ENCODE data around the gene CAP2. TPM values are rescaled to one million over a fixed set of nuclear protein-coding genes. Genes with fewer than 3 reads are reported as not detected.
A peak's percentile ranks its signal among the peaks of the same experiment; 100 is the strongest.

The CAP2 gene
- total RNA-seq, 1 donor from 2014 or later: 55.3 TPM

GRCh38 chr6:17457405-17457804 is 64.0 kb downstream of the CAP2 start:
- DNase-seq (ENCODE audit: low read depth) (no peak), FAIRE-seq (peak; percentile 17)
- H3K79me2 ChIP-seq (ENCODE audit: insufficient read depth, low read length): peaks cover 3% of the 10 kb centered on the region
- H3K4me1 Mint-ChIP-seq (ENCODE audit: low read depth, unreplicated experiment): peaks cover 14% of the 10 kb centered on the region
- no peak overlapping the region for H3K27ac Mint-ChIP-seq (ENCODE audit: unreplicated experiment)
- H3K9me3 Mint-ChIP-seq (ENCODE audit: unreplicated experiment): peaks cover 2% of the 10 kb centered on the region
- no peaks in the 10 kb centered on the region for H3K27me3 ChIP-seq (ENCODE audit: insufficient read depth, low read length)
- peaks cover 12% of the 10 kb centered on the region for H3K4me1 ChIP-seq (ENCODE audit: insufficient read depth, low read length)
- no peak overlapping the region for H3K4me3 Mint-ChIP-seq (ENCODE audit: unreplicated experiment)
- no peak overlapping the region for H2AFZ ChIP-seq (ENCODE audit: low read depth, low read length)
- H3K9me3 ChIP-seq (ENCODE audit: insufficient read depth, low read depth, low read length): no peaks in the 10 kb centered on the region
- H3K4me3 ChIP-seq (ENCODE audit: insufficient read depth, low read depth, low read length): no peak overlapping the region
- no peaks in the 10 kb centered on the region for H3K27me3 Mint-ChIP-seq (ENCODE audit: low read depth, unreplicated experiment)
- H3K9ac ChIP-seq (ENCODE audit: low read length): no peak overlapping the region
- H3K4me2 ChIP-seq (ENCODE audit: low read length): no peak overlapping the region
- H3K36me3 ChIP-seq (ENCODE audit: insufficient read depth, low read length): no peaks in the 10 kb centered on the region
- H3K36me3 Mint-ChIP-seq (ENCODE audit: low read depth, unreplicated experiment): peaks cover 18% of the 10 kb centered on the region
- no peaks in the 10 kb centered on the region for H4K20me1 ChIP-seq (ENCODE audit: insufficient read depth, low read length)
- no peak for TF ChIP-seq CTCF (IDR thresholded peaks at IDR 0.05; ENCODE audit: insufficient read depth, low read depth, low read length)
- H3K27ac ChIP-seq (ENCODE audit: low read depth, low read length): no peak overlapping the region

- no peak for DNase-seq (ENCODE audit: low read depth)
- no peak overlapping the region for H3K27ac ChIP-seq (ENCODE audit: low read depth, low read length)
- H3K4me2 ChIP-seq (ENCODE audit: low read length): no peak overlapping the region
- no peak overlapping the region for H2AFZ ChIP-seq (ENCODE audit: low read depth, low read length)
- Mint-ChIP-seq H3K4me1 (ENCODE audit: low read depth, unreplicated experiment) (peaks cover 14% of the 10 kb centered on the region), H3K36me3 (ENCODE audit: low read depth, unreplicated experiment) (peaks cover 16% of the 10 kb centered on the region), H3K27ac (ENCODE audit: unreplicated experiment) (no peak overlapping the region), H3K9me3 (ENCODE audit: unreplicated experiment) (peaks cover 2% of the 10 kb centered on the region), H3K27me3 (ENCODE audit: low read depth, unreplicated experiment) (no peaks in the 10 kb centered on the region), H3K4me3 (ENCODE audit: unreplicated experiment) (no peak overlapping the region)
- no peak for FAIRE-seq
- peaks cover 12% of the 10 kb centered on the region for H3K4me1 ChIP-seq (ENCODE audit: insufficient read depth, low read length)
- peaks cover 3% of the 10 kb centered on the region for H3K79me2 ChIP-seq (ENCODE audit: insufficient read depth, low read length)
- H3K9me3 ChIP-seq (ENCODE audit: insufficient read depth, low read depth, low read length): no peaks in the 10 kb centered on the region
- TF ChIP-seq EZH2 (IDR thresholded peaks at IDR 0.05; ENCODE audit: insufficient read depth, low read length) (no peak), CTCF (IDR thresholded peaks at IDR 0.05; ENCODE audit: insufficient read depth, low read depth, low read length) (no peak)
- H3K9ac ChIP-seq (ENCODE audit: low read length): no peak overlapping the region
- no peaks in the 10 kb centered on the region for H3K27me3 ChIP-seq (ENCODE audit: insufficient read depth, low read length)
- no peak overlapping the region for H3K4me3 ChIP-seq (ENCODE audit: insufficient read depth, low read depth, low read length)
- H4K20me1 ChIP-seq (ENCODE audit: insufficient read depth, low read length): peaks cover 4% of the 10 kb centered on the region
- no peaks in the 10 kb centered on the region for H3K36me3 ChIP-seq (ENCODE audit: insufficient read depth, low read length)
These were observed 64.6 kb downstream of the CAP2 start for GRCh38 chr6:17457956-17458355.

- Histone ChIP-seq H3K27ac (ENCODE audit: low read depth, low read length) (no peak overlapping the region), H3K4me2 (ENCODE audit: low read length) (no peak overlapping the region)
These were observed 65.6 kb downstream of the CAP2 start for GRCh38 chr6:17458966-17459365.

More at GRCh38 chr6:17458966-17459365, 65.6 kb downstream of the CAP2 start:
- peaks cover 12% of the 10 kb centered on the region for H3K4me1 ChIP-seq (ENCODE audit: insufficient read depth, low read length)
- H3K27me3 ChIP-seq (ENCODE audit: insufficient read depth, low read length): no peaks in the 10 kb centered on the region
- no peaks in the 10 kb centered on the region for H3K36me3 ChIP-seq (ENCODE audit: insufficient read depth, low read length)
- no peak overlapping the region for H3K27ac Mint-ChIP-seq (ENCODE audit: unreplicated experiment)
- H3K79me2 ChIP-seq (ENCODE audit: insufficient read depth, low read length): no peaks in the 10 kb centered on the region
- no peaks in the 10 kb centered on the region for H3K27me3 Mint-ChIP-seq (ENCODE audit: low read depth, unreplicated experiment)
- no peak overlapping the region for H2AFZ ChIP-seq (ENCODE audit: low read depth, low read length)
- no peak overlapping the region for H3K4me3 ChIP-seq (ENCODE audit: insufficient read depth, low read depth, low read length)
- H3K4me1 Mint-ChIP-seq (ENCODE audit: low read depth, unreplicated experiment): peaks cover 14% of the 10 kb centered on the region
- TF ChIP-seq CTCF (IDR thresholded peaks at IDR 0.05; ENCODE audit: insufficient read depth, low read depth, low read length): no peak
- no peak for TF ChIP-seq EZH2 (IDR thresholded peaks at IDR 0.05; ENCODE audit: insufficient read depth, low read length)
- DNase-seq (ENCODE audit: low read depth): peak; percentile 23
- no peak overlapping the region for H3K9ac ChIP-seq (ENCODE audit: low read length)
- no peaks in the 10 kb centered on the region for H3K9me3 ChIP-seq (ENCODE audit: insufficient read depth, low read depth, low read length)
- H3K36me3 Mint-ChIP-seq (ENCODE audit: low read depth, unreplicated experiment): peaks cover 14% of the 10 kb centered on the region
- peaks cover 4% of the 10 kb centered on the region for H4K20me1 ChIP-seq (ENCODE audit: insufficient read depth, low read length)
- H3K9me3 Mint-ChIP-seq (ENCODE audit: unreplicated experiment): peaks cover 2% of the 10 kb centered on the region
- no peak overlapping the region for H3K4me3 Mint-ChIP-seq (ENCODE audit: unreplicated experiment)
- peak; percentile 49 for FAIRE-seq
